NCI-H2196 treated with DMSO at 0.1 percent for 48 hours (cell line): ENCODE measurements around the gene SLC6A12.
"Not testable (repeated sequence)": the region's sequence is repeated elsewhere in the genome, so short reads cannot be mapped to it uniquely, and the experiment has no call there.

Experiments used
- DNase-seq: peaks from one replicate; lab custom pipeline; 2025; ENCODE audit not compliant: unreplicated experiment; lab: John Stamatoyannopoulos, UW

SLC6A12 gene

DNA sequence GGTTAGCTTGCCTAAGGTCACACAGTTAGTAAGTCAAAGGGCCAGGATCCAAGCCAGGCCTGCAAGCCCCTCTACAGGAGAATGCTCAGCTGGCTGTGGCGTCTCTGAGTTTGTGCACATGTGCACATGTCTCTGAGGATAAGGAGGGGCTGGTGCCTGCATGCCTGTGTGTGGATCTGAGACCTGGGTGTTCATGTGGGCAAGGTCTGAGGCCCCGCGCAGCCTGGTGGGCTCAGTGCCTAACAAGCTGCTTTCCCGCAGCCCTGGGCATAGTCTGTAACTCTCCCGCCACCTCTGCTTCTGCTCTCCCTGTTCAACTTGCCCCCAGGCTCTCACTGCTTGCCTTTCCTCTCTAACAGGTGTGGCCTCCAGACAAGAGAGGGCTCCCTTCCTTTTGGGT, 4.3 kb upstream of the SLC6A12 start:
- DNase-seq = no peak

DNA sequence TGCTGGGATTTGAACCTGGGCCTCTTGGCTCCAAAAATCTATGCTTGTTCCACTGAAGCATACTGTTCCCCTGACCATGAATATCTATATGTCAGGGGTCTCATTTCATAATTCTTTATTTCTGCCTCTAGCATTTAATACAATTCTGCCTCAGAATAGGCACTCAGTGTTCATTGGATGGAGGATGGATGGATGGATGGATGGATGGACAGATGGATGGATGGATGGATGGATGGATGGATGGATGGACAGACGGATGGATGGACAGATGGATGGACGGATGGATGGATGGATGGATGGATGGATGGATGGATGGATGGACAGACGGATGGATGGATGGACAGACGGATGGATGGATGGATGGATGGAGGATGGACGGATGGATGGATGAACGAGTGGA, 3.1 kb upstream of the SLC6A12 start:
- not testable (repeated sequence) for DNase-seq

GRCh38 chr12:215116-215515, 1.2 kb upstream of the SLC6A12 start:
- DNase-seq = no peak

- DNase-seq = no peak
Measured at GRCh38 chr12:213527-213932, 427 bp downstream of the SLC6A12 start.

DNA sequence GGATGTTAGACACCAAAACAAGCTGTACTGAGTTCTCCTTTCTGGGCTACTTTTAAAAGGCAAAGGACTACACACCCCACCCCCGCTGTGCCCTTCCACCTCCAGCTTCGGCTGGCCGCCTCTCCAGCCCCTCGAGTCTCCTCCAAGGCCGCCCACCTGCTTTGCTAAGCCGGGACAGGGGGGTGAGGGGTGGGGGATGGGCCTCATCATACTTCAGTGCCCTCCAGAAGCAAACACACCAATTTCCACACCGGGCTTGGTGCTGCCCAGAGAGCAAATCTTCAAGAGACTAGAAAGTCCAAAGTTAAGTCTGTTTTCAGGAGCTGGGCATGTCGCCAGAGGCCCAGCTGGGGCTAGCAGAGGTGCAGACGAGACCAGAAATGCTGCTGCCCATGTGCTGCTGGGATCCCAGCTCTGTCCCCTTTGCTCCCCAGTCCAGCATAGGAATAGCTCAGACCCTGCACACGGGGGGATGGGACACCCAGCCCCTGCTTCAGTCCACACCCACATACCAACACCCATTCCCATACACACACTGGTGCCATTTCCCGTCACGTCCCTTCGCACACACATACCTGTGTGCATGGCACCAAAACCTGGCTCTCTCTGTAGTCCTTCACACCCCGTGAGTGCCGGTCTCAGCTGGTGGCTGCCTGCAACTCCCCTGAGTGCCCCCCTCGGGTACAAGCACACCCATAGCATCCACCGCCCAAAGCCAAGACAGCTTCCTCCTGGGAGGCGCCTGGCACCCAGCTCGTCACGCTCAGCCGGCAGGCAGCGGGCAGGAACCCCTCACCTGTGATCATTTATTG, 1.0 kb downstream of the SLC6A12 start:
- DNase-seq = no peak

GRCh38 chr12:212415-212714, 1.6 kb downstream of the SLC6A12 start:
- no peak for DNase-seq

DNA sequence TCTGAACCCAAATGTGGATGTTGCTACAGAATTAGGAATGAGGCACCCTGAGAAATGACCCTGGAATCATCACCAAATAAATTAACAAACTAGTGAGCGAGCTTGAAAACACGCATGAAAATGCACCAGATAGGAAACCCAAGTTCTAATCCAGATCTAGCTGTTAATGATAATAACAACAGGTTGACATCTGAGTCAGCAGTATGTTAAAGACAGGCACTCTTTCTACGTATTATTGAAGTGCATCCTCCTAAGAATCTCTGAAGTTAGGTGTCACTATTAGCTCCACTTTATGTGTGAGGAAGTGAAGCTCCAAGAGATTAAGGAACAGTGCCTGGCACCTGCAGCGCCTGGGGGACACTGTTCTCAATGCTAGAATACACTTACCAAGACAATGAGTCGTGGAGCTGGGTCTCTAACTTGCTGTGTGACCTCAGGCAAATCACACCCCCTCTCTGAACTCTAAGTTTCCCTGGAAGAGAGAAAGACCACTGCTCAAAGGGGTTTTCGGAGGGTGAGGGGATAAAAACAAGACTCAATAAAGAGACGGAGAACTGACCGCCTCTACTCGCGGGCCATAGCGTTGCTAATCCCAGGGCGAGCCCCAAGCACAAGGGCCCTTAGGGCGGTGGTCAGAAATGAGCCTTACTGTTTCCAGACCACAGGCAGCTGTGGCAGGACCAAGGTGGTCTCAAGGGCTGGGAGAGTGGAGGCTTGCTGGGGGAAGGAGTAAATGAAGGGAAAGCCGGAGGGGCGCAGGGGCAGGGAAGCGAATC, 2.1 kb downstream of the SLC6A12 start:
- no peak for DNase-seq

- DNase-seq = no peak
Measured at GRCh38 chr12:211142-211465, 2.9 kb downstream of the SLC6A12 start.

- DNase-seq = no peak
Measured at GRCh38 chr12:210277-211141, 3.4 kb downstream of the SLC6A12 start.

GRCh38 chr12:209851-210250, 4.1 kb downstream of the SLC6A12 start:
- DNase-seq = no peak

- DNase-seq = no peak
Measured at GRCh38 chr12:209246-209645, 4.7 kb downstream of the SLC6A12 start.

- DNase-seq = no peak
Measured at GRCh38 chr12:208813-209212, 5.1 kb downstream of the SLC6A12 start.

DNA sequence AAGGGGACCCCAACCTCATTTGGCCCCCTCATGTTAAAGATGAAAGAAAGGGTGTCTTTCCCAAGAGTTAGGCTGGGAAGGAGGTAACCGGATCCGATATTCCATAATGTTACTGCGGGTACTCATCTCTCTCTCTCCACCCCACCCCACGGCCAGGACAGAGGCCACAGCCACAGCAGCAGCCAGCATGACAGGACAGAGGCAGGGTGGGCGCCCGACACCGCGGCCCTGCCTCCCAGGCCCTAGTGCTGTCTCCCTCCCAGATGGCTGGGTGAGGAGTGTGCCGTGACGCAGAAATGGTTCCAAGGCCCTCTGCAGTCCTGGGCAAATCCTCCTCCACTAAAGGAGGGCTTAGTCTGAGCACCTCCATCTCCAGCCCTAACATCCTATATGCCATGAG, 6.2 kb downstream of the SLC6A12 start:
- DNase-seq = no peak

GRCh38 chr12:206746-207440, 7.1 kb downstream of the SLC6A12 start:
- DNase-seq = no peak

DNA sequence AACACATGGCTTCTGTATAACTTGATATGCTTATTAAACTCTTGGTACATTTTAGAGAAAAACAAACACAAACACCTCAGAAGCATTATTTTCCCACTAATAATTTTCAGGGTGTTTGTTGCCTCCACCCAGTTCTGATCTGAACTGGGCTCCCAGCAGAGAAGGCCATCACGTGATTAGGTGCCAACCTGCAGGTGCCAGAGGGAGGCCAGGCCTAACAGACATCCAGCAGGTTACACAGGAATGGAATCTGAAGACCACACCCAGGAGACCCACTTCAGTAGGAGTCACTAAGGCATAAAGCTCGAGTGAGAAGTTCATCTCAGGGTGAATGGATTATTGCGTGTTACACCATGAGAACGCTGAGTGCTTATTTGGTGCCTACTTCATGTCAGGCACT, 8.9 kb downstream of the SLC6A12 start:
- DNase-seq = no peak

GRCh38 chr12:204261-204678, 9.7 kb downstream of the SLC6A12 start:
- no peak for DNase-seq

DNA sequence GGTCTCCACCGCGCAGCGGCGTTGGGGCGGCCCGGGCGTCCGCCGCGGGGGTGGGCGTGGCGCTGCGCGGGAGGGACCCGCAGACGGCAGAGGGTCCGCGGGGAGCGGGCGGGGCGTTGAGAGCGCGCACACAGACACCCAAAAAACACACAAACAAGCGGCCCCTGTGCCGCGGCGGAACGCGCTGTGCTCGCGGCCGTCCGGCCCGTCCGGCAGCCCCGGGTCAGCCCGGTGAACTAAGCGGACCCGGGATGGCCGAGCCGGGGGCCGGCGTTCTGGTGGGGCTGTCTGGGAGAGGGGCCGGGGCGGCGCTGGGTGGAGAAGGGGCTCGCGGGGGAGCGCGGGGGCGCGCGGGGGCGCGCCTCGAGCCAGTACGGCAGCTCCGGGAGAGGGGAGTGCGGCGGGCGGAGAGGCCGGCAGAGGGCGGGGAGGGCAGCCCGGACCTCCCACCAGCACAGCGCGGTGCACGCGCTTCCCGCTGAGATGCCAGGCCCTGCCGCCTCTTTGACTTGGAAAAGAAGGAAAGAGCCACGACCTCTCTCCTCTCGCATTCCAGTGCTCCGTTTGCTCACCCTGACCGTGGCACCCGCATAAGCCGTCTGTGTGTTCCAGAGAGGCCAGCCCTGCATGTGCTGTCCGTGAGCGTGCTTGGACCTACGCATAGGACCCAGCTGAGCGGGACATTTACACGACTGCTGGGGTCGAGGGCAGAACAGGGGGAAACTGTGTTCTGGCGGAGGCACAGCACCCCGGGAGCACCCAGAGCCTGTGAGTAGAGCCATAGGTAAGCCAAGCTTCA, 10.3 kb downstream of the SLC6A12 start:
- no peak for DNase-seq

DNA sequence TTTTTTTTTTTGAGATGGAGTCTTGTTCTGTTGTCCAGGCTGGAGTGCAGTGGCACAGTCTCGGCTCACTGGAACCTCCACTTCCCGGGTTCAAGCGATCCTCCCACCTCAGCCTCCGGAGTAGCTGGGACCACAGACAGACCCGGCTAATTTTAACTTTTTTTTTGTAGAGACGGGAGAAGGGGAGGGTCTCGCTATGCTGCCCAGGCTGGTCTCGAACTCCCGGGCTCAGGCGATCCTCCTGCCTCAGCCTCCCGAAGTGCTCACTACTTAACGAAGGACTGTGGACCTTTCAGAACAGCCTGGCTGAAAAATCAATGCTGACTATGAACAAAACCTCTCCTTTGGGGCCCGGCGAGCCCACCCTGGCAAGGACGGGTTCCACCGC, 10.9 kb downstream of the SLC6A12 start:
- DNase-seq = no peak

- peak; percentile 77 for DNase-seq
Measured at GRCh38 chr12:202081-202731, 11.8 kb downstream of the SLC6A12 start.

- no peak for DNase-seq
Measured at GRCh38 chr12:201361-201760, 12.6 kb downstream of the SLC6A12 start.
